ENCODE data around the gene GALNT12. TPM values are rescaled to one million over a fixed set of nuclear protein-coding genes. Genes with fewer than 3 reads are reported as not detected.

GALNT12 gene
- total RNA-seq, 4 donors from 2014 or later: 17.5 to 25.9 (median 21.1) TPM

DNA sequence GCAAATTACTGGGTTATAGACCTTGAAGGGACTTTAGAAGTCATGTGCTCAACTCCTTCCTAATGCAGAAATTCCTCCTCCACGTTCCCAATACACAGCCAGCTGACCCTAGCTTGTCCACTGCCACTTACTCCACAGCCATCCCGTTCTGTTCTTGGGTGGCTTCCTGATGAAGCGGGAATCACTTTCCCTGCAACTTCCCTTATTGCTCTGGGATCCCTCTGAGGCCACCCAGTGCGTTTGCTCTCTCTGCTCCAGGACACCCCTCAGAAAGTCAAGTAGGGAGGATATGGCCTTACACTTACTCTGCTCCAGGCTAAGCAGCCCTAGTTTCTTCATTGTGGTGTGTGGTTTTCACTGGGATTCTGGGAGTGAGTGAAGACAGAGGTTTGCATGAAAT lies 55.5 kb downstream of the GALNT12 start:
- no peak for DNase-seq
- peak overlapping the region in 3 of 4 donors; percentile 21 to 75 (median 55) for H3K27ac ChIP-seq

DNA sequence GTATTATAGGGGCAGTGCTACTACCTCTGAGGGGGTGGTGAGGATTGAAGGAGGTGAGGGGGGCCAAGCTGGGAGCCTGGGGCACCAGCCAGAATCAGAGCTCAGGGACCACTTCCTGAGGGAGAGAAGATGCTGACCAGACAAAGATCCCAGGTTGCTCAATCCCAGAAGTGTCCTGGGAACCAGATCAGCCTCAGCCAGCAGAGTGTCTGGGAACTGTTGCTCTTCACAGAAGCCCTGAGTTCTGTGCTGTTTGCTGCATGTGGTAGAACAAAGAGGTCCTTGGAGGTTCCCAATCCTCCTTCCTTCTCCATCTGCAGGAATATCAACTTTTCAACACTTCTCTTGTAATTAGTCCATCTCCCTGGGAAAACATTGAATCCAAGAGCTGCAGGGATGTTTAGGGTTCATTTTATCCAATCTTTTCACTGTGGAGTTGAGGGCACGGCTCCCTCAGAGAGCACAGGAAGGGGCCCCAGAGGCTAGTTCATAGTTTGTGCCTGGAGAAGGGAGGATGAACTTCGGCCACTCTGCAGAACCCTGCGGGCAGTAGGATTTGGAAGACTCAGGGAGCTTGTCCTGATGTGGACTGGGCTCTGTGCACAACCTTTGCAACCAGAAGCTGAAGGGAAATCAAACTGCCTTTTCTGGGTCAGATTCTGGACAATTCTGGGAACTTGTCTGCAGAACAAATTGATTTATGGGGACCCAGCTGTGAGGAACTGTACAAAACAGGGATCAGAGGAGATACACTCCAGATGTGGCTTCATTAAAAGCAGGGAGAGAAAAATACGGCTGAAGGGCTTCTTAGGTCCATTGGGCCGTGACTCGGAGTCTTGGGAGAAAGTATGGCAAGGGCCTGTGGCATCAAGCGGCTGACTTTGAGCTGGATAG lies 57.1 kb downstream of the GALNT12 start:
- H3K27ac ChIP-seq: peak overlapping the region in 2 of 4 donors; percentile 55 to 71
- no peaks in the 10 kb centered on the region for H3K27me3 ChIP-seq
- H3K36me3 ChIP-seq: no peaks in the 10 kb centered on the region
- DNase-seq: no peak
- H3K4me3 ChIP-seq: no peak overlapping the region
- no peak for TF ChIP-seq POLR2A (IDR thresholded peaks at IDR 0.05)
- TF ChIP-seq, protein P1, sequence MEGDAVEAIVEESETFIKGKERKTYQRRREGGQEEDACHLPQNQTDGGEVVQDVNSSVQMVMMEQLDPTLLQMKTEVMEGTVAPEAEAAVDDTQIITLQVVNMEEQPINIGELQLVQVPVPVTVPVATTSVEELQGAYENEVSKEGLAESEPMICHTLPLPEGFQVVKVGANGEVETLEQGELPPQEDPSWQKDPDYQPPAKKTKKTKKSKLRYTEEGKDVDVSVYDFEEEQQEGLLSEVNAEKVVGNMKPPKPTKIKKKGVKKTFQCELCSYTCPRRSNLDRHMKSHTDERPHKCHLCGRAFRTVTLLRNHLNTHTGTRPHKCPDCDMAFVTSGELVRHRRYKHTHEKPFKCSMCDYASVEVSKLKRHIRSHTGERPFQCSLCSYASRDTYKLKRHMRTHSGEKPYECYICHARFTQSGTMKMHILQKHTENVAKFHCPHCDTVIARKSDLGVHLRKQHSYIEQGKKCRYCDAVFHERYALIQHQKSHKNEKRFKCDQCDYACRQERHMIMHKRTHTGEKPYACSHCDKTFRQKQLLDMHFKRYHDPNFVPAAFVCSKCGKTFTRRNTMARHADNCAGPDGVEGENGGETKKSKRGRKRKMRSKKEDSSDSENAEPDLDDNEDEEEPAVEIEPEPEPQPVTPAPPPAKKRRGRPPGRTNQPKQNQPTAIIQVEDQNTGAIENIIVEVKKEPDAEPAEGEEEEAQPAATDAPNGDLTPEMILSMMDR (IDR thresholded peaks at IDR 0.05): no peak
- peaks cover 8 to 62% (median 22%) of the 10 kb centered on the region in 3 donors for H3K4me1 ChIP-seq
- no peaks in the 10 kb centered on the region for H3K9me3 ChIP-seq
- intact Hi-C loops (cut with DNase I): no loop called here
- 76 to 88% methylated on average over 5 to 6 of the region's 7 CpGs for WGBS, 2 donors

More for the DNA sequence above, 55.5 kb downstream of the GALNT12 start:
- intact Hi-C loops (cut with DNase I): no loop called here
- no peaks in the 10 kb centered on the region for H3K9me3 ChIP-seq
- 57 to 67% methylated on average over 3 to 4 of the region's 4 CpGs for WGBS, 2 donors
- H3K4me3 ChIP-seq: no peak overlapping the region
- no peaks in the 10 kb centered on the region for H3K27me3 ChIP-seq
- no peaks in the 10 kb centered on the region for H3K36me3 ChIP-seq
- TF ChIP-seq, protein P1 (IDR thresholded peaks at IDR 0.05): no peak
- TF ChIP-seq POLR2A (IDR thresholded peaks at IDR 0.05): no peak
- peaks cover 8 to 56% (median 19%) of the 10 kb centered on the region in 3 donors for H3K4me1 ChIP-seq

DNA sequence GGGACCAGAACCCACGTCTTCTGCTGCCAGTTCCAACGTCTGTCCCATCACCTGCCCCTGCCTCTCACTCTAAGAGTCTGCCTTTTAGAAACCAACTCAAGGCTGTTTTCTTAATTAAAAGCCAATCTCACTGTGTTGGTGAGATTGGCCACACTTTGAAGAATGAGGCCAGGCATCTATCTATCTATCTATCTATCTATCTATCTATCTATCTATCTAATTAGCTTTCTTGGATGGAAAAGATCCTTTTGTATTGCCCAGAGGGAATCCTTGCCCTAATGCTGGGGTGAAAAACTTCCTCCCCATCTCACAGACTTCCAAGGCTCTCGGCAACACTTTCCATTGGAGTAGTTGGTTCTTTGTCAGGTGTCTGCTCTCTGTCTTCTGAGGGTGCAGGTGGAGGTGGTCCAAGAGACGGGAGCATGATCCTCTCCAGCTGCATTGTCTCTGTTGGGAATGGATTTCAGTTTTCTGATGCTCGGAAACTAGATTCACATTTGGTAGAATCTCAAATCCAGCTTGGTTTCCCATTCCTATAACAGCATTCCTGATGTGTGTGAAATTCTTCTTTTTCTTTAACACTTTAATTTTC lies 57.9 kb downstream of the GALNT12 start:
- Histone ChIP-seq H3K9me3 (no peaks in the 10 kb centered on the region), H3K27ac (peak overlapping the region in 1 of 4 donors; percentile 55), H3K4me1 (peaks cover 8 to 62% (median 22%) of the 10 kb centered on the region in 3 donors), H3K4me3 (no peak overlapping the region), H3K27me3 (no peaks in the 10 kb centered on the region), H3K36me3 (no peaks in the 10 kb centered on the region)
- intact Hi-C loops (cut with DNase I): no loop called here
- no peak for TF ChIP-seq POLR2A (IDR thresholded peaks at IDR 0.05)
- TF ChIP-seq, protein P1 (IDR thresholded peaks at IDR 0.05): no peak
- DNase-seq: no peak
- WGBS, 2 donors: 87 to 88% methylated on average over 5 of the region's 5 CpGs

DNA sequence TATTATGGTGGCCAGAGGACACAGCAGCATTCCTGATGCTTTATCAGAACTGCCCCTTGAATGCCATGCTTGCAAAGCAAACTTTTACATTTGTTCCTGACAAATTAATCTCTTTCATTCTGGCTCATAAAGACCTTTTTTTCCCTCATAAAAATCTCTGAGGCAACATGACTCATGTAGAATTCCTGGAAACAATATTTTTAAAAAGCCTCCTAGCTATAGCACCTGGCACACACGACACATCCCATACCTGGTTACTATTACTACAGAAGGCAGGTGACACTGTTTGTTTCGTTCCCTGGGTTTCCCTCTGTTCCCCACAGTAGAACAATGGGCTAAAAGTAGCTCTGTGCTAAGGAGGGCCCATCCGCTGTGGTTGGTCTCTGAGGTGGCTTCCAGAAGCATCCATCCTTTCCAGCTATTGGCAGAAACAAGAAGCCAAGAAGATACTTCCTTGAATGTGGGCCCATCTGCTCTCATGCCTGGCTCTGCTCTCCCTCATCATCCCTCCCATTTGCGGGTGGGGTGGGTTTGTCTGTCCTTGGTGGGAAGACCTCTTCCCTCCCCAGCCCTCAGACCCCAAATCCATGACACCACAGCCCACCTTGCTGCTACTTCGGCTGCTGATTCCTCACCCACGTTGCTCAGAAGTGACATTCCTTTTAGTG lies 59.1 kb downstream of the GALNT12 start:
- H3K36me3 ChIP-seq: no peaks in the 10 kb centered on the region
- DNase-seq: no peak
- TF ChIP-seq, protein P1 (IDR thresholded peaks at IDR 0.05): no peak
- no peak for TF ChIP-seq POLR2A (IDR thresholded peaks at IDR 0.05)
- H3K27ac ChIP-seq: peak overlapping the region in 3 of 4 donors; percentile 70 to 84 (median 73)
- WGBS, 2 donors: 35 to 42% methylated on average over 6 of the region's 6 CpGs
- intact Hi-C loops (cut with DNase I): no loop called here
- no peak overlapping the region for H3K4me3 ChIP-seq
- no peaks in the 10 kb centered on the region for H3K27me3 ChIP-seq
- peaks cover 8 to 51% (median 22%) of the 10 kb centered on the region in 3 donors for H3K4me1 ChIP-seq
- no peaks in the 10 kb centered on the region for H3K9me3 ChIP-seq

Data from esophagus squamous epithelium (tissue), 5 donors.